Measurements from ENCODE around the gene CNOT3. TPM values are rescaled to one million over a fixed set of nuclear protein-coding genes. Genes with fewer than 3 reads are reported as not detected.
A peak's percentile ranks its signal among the peaks of the same experiment; 100 is the strongest.

The CNOT3 gene
- total RNA-seq, 1 donor from 2014 or later: 70.6 TPM

GRCh38 chr19:54188215-54188871, 50.8 kb downstream of the CNOT3 start:
- no peaks in the 10 kb centered on the region for H3K27me3 Mint-ChIP-seq (ENCODE audit: low read depth)
- no peak for TF ChIP-seq CTCF (IDR thresholded peaks at IDR 0.05; ENCODE audit: unreplicated experiment)
- peaks cover 11% of the 10 kb centered on the region for H3K36me3 Mint-ChIP-seq
- H3K27ac Mint-ChIP-seq: peak overlapping the region; percentile 95
- peak overlapping the region; percentile 81 for H3K4me3 Mint-ChIP-seq
- no peak for DNase-seq (ENCODE audit: low spot score in 2 of 2, unreplicated experiment in 2 of 2)
- H3K4me1 Mint-ChIP-seq: peaks cover 30% of the 10 kb centered on the region
- no peaks in the 10 kb centered on the region for H3K9me3 Mint-ChIP-seq

DNA sequence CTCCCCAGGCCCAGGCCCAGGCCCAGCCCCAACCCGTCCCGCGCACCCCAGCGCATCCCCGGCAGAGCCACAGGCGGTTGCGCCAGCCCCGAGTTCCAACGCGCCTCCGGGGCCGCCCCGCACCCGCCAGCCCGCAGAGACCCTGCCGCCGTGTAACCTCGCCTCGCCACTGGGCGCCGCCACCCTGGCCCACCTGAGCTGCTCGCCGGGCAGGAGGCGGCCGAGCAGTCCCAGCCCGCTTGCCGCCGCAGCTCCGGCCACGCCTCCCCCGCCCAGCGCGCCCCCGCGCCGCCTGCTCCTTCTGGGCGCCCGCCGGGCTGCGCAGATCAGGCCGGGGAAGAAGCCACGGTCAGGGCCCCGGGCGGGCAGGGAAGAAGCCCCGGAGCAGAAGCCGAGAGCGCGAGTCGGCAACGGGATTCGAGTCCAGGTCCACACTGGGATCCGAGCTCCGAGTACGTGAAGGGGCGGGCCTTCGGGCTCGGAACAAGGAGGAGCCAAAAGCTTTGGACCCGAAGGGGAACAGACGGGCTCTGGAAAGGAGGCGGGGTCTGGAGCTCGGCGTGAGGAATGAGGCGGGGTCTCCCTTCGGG, 51.7 kb downstream of the CNOT3 start, which contains the start of gene MBOAT7:
TSS of gene MBOAT7 (minus strand) at position 436 of the 590 bp plus-strand sequence. CDS start 1,072 bp downstream, outside the sequence.
- peaks cover 31% of the 10 kb centered on the region for H3K4me1 Mint-ChIP-seq
- DNase-seq (ENCODE audit: low spot score in 2 of 2, unreplicated experiment in 2 of 2): peak in 1 of 2 experiments; percentile 70
- peak within 1 kb of the TSS; percentile 81 for H3K4me3 Mint-ChIP-seq
- peak within 1 kb of the TSS; percentile 100 for H3K27ac Mint-ChIP-seq
- TF ChIP-seq CTCF (IDR thresholded peaks at IDR 0.05; ENCODE audit: unreplicated experiment): no peak
- peaks cover 5% of the 10 kb centered on the region for H3K36me3 Mint-ChIP-seq
- H3K27me3 Mint-ChIP-seq (ENCODE audit: low read depth): no peaks in the 10 kb centered on the region
- no peaks in the 10 kb centered on the region for H3K9me3 Mint-ChIP-seq

DNA sequence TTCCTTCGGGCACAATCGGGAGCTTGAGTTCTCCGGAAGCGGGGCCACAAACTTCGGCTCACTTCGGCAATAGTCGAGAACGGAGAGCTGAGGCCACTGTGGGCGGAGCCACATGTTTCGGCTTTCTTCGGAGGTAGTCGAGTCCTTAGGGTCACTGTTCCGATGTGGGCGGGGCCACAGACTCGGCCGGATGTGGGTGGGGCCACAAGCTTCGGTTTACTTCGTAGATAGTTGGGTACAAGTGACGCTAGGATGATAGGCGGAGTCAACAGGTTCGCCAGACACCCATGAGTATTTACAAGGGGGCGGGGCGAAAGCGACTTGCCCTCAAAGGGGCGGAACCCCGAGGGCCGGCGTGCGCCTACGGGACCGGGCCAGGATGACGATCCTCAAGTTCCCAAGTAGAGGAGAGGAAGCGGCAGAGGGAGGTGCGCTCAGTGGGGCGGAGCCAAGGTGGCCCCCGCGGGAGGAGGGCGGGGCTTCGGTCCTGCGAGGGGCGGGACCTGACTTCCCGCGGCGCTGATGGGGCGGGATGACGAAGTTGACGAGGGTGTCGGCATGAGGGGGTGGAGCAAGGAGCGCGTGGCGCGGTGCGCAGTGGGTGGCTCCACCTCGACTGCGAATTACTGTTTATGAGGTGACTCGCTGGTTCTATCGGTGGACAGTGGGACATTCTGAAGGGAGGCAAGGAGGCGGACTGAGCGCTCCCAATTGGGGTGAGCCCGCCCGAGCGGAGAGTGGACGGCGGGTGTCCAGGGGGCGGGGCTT, 52.4 kb downstream of the CNOT3 start:
- peak; percentile 100 for DNase-seq (ENCODE audit: low spot score in 2 of 2, unreplicated experiment in 2 of 2)
- Mint-ChIP-seq H3K9me3 (no peaks in the 10 kb centered on the region), H3K36me3 (peaks cover 6% of the 10 kb centered on the region), H3K4me1 (peaks cover 31% of the 10 kb centered on the region), H3K4me3 (peak overlapping the region; percentile 81), H3K27ac (peak overlapping the region; percentile 100), H3K27me3 (ENCODE audit: low read depth) (no peaks in the 10 kb centered on the region)
- TF ChIP-seq CTCF (IDR thresholded peaks at IDR 0.05; ENCODE audit: unreplicated experiment): no peak

DNA sequence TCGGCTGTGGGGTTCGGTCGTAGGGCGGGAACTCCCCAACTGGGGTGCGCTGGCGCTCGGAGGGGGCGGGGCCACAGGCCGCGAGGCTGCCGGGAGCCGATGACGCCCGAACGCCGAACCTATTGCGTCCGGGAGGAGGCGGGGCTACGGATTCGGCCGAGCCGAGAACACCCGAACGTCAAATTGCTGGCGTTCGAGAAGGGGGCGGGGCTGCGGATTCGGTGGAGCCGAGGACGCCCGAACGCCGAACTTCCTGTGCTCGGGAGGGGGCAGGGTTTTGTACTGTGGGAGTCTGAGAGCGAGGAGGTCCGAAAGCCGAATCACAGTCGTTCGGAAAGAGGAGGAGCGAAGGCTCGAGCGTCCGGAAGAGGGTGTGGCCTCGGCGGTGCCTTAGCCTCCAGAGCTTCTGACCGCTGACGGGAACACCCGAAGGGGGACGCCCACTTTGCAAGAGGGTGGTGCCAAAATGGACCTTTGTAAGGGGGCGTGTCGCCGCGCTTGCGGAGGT, 53.0 kb downstream of the CNOT3 start:
- H3K27me3 Mint-ChIP-seq (ENCODE audit: low read depth): no peaks in the 10 kb centered on the region
- peaks cover 31% of the 10 kb centered on the region for H3K4me1 Mint-ChIP-seq
- peaks cover 6% of the 10 kb centered on the region for H3K36me3 Mint-ChIP-seq
- TF ChIP-seq CTCF (IDR thresholded peaks at IDR 0.05; ENCODE audit: unreplicated experiment): no peak
- peak; percentile 99 to 100 for DNase-seq (ENCODE audit: low spot score in 2 of 2, unreplicated experiment in 2 of 2)
- no peaks in the 10 kb centered on the region for H3K9me3 Mint-ChIP-seq
- H3K27ac Mint-ChIP-seq: peak overlapping the region; percentile 100
- peak overlapping the region; percentile 81 for H3K4me3 Mint-ChIP-seq

- peaks cover 7% of the 10 kb centered on the region for H3K36me3 Mint-ChIP-seq
- DNase-seq (ENCODE audit: low spot score in 2 of 2, unreplicated experiment in 2 of 2): peak; percentile 87 to 93
- H3K27me3 Mint-ChIP-seq (ENCODE audit: low read depth): no peaks in the 10 kb centered on the region
- peak within 1 kb of the TSS; percentile 81 for H3K4me3 Mint-ChIP-seq
- peaks cover 31% of the 10 kb centered on the region for H3K4me1 Mint-ChIP-seq
- TF ChIP-seq CTCF (IDR thresholded peaks at IDR 0.05; ENCODE audit: unreplicated experiment): no peak
- peak within 1 kb of the TSS; percentile 100 for H3K27ac Mint-ChIP-seq
- H3K9me3 Mint-ChIP-seq: no peaks in the 10 kb centered on the region
These were observed 53.6 kb downstream of the CNOT3 start, which contains the start of gene TSEN34 for GRCh38 chr19:54191011-54191810. Gene TSEN34 (plus strand): TSS chr19:54191308. CDS start chr19:54191365, 57 bp downstream.
